Measurements from ENCODE around the gene DCAF11.

DNA sequence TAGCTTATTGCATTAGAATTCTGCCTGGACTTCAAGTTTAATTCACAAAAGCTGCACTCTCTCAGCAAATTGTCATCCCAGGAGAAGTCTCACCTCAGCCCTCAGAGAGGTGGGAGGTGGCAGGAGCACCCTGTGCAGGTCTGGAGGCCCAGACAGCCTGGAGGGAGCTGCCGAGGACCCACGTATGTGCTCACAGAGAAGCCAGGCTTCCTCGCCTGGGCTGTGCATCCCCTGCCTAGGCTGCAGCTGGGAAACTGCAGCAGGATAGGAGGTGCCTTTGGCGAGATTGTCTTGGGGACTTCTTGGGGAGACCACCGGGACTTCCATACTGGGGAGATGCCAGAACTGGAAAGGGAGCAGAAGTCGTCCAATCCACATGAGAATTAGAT, 34.4 kb upstream of the DCAF11 start:
- TF ChIP-seq ZNF530 (tag by site-specific recombination; IDR thresholded peaks at IDR 0.05; ENCODE audit: low read depth): no peak
- TF ChIP-seq ZNF175 (tag by site-specific recombination; IDR thresholded peaks at IDR 0.05): no peak
- TF ChIP-seq ZNF24 (tag by site-specific recombination; IDR thresholded peaks at IDR 0.05): no peak
- TF ChIP-seq, protein P1, sequence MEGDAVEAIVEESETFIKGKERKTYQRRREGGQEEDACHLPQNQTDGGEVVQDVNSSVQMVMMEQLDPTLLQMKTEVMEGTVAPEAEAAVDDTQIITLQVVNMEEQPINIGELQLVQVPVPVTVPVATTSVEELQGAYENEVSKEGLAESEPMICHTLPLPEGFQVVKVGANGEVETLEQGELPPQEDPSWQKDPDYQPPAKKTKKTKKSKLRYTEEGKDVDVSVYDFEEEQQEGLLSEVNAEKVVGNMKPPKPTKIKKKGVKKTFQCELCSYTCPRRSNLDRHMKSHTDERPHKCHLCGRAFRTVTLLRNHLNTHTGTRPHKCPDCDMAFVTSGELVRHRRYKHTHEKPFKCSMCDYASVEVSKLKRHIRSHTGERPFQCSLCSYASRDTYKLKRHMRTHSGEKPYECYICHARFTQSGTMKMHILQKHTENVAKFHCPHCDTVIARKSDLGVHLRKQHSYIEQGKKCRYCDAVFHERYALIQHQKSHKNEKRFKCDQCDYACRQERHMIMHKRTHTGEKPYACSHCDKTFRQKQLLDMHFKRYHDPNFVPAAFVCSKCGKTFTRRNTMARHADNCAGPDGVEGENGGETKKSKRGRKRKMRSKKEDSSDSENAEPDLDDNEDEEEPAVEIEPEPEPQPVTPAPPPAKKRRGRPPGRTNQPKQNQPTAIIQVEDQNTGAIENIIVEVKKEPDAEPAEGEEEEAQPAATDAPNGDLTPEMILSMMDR (tag by site-specific recombination; IDR thresholded peaks at IDR 0.05): no peak
- TF ChIP-seq ZNF292 (tag by site-specific recombination; IDR thresholded peaks at IDR 0.05; ENCODE audit: borderline replicate concordance, low read depth): no peak
- no peak for TF ChIP-seq SP3 (tag by site-specific recombination; IDR thresholded peaks at IDR 0.05)
